H7 (cell line): ENCODE measurements around the gene PLD5. TPM values are rescaled to one million over a fixed set of nuclear protein-coding genes. Genes with fewer than 3 reads are reported as not detected.
"Not testable (repeated sequence)": the region's sequence is repeated elsewhere in the genome, so short reads cannot be mapped to it uniquely, and the experiment has no call there.

Experiments used
- DNase-seq: peaks from one replicate; pipeline ENCODE4 v3.0.0; 2012
- H3K27me3 ChIP-seq: 2 replicates; pipeline ENCODE4 v1.6.0; 2011; ENCODE audit warnings: mild to moderate bottlenecking, low read length; ENCODE audit not compliant: control insufficient read depth, insufficient read depth
- H3K36me3 ChIP-seq: replicated peaks from 2 replicates; pipeline ENCODE4 v1.5.1; 2011; ENCODE audit warnings: low read length; ENCODE audit not compliant: control insufficient read depth, insufficient read depth
- H3K4me3 ChIP-seq: 2 replicates; pipeline ENCODE4 v1.5.1; 2011; ENCODE audit warnings: low read depth, mild to moderate bottlenecking, control low read depth, low read length, moderate library complexity; ENCODE audit not compliant: insufficient read depth
- total RNA-seq: library from RNA; depleted of rRNA; stranded (reverse); fragments of >200 nt; shearing (Covaris generic); gene quantifications from 2 replicates; pipeline ENCODE4 v1.2.3, GENCODE V29; 2014

The PLD5 gene
- total RNA-seq, 1 experiment from 2014 or later = 1.1 TPM

GRCh38 chr1:242425232-242425631, 99.3 kb downstream of the PLD5 start:
- Histone ChIP-seq H3K36me3 (no peaks in the 10 kb centered on the region), H3K4me3 (no peak overlapping the region), H3K27me3 (no peaks in the 10 kb centered on the region)
- DNase-seq = no peak

GRCh38 chr1:242416657-242417056, 107.8 kb downstream of the PLD5 start:
- Histone ChIP-seq H3K36me3 (no peaks in the 10 kb centered on the region), H3K4me3 (no peak overlapping the region), H3K27me3 (no peaks in the 10 kb centered on the region)
- no peak for DNase-seq

GRCh38 chr1:242412921-242413320, 111.6 kb downstream of the PLD5 start:
- H3K36me3 ChIP-seq = no peaks in the 10 kb centered on the region
- no peak overlapping the region for H3K4me3 ChIP-seq
- DNase-seq = no peak
- H3K27me3 ChIP-seq = no peaks in the 10 kb centered on the region

DNA sequence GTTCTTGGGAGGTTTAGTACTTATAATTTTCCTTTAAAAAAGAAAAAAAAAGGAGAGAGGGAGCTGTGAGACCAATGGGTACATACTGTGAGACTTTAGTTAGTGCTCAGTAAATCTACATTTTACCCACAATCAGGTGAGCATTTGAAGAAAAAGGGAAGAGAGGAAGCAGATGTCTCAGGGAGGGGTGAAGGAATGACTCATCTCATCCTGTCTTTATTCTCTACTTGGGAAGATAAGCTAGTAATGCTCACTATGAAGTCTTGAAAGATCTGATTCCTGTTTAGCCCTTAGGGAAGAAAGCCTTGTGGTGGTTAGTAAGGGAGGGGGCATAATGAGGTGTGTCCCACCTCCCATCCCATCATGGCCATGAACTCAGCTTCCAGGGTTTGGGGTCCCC, 112.6 kb downstream of the PLD5 start:
- Histone ChIP-seq H3K4me3 (no peak overlapping the region), H3K27me3 (no peaks in the 10 kb centered on the region), H3K36me3 (no peaks in the 10 kb centered on the region)
- DNase-seq = no peak

DNA sequence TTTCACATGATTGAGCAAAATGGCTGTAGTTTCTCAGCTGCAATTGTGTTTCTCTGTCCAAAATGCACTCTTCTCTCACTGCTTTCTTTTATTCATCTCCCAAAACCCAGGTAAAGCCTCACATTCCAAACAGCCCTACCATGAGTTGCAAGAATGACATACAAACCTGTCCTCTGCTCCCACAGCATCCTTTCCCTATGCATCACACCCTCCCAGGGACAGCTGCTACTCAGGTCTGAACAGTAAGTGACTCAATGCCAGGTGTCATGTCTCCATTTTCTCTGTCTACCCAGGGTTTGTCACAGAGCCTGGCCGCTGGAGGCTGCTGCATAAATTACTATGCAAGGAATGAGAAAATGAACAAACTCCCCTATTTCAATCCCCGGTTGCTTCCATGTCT, 118.5 kb downstream of the PLD5 start:
- Histone ChIP-seq H3K27me3 (no peaks in the 10 kb centered on the region), H3K4me3 (no peak overlapping the region), H3K36me3 (no peaks in the 10 kb centered on the region)
- no peak for DNase-seq

DNA sequence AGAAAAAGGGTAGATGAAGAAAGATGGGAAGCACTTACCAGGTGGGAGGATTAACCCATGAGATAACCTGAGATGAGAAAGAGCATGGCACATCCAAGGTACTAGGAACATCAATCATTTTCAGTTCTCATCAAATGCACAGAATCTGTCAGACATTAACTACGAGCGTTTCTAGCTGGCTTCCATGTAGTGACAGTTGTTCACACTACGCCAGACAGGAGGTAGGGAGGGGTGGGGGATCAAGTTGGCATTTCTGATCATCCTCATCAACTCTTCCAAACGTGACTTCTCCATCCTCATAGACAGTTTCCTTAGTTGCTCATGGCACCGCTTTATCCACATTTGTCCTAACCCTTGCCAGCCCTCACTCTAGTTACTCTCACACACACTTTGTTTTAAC, 120.2 kb downstream of the PLD5 start:
- H3K4me3 ChIP-seq = no peak overlapping the region
- H3K36me3 ChIP-seq = no peaks in the 10 kb centered on the region
- no peak for DNase-seq
- H3K27me3 ChIP-seq = no peaks in the 10 kb centered on the region

DNA sequence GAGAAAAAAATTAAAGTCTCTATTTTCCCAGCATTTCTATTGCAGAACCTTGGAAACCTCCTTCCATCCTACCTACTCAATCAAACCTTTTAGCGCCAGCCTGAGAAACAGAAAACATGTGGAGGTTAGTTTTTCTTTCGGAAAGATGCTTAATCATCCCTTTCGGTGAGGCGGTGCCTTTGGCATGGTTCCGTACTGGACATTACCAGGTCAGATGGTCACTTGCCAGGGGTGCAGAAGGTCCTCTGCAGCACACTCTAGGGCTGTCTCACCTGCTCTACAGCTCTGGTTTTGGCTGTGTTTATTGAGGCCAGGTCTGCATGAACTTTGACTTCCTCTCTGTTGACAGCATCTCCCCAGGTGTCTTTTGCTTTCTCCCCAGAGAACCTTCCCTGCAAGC, 121.5 kb downstream of the PLD5 start:
- DNase-seq = no peak
- Histone ChIP-seq H3K4me3 (no peak overlapping the region), H3K36me3 (no peaks in the 10 kb centered on the region), H3K27me3 (no peaks in the 10 kb centered on the region)

DNA sequence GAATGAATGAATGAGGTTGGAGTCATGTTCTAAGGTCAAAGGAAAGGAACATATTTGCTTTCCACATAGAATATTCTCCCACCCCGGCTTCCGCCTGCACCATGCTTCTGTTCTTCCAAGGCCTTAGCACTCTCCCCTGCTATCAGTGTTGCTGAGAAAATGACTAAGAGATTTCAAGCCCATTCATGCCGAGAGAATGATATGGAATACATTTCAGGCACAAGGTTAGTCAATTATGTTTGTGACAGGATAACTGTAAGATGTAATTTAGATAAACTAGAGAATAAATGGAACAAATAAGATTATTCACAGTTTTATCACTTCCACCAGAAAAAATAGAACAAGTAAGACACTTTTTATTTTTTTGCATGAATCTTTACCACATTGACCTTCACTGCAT, 122.6 kb downstream of the PLD5 start:
- Histone ChIP-seq H3K4me3 (no peak overlapping the region), H3K36me3 (no peaks in the 10 kb centered on the region), H3K27me3 (no peaks in the 10 kb centered on the region)
- DNase-seq = no peak

- DNase-seq = no peak
- no peaks in the 10 kb centered on the region for H3K27me3 ChIP-seq
- H3K4me3 ChIP-seq = no peak overlapping the region
- no peaks in the 10 kb centered on the region for H3K36me3 ChIP-seq
Observed at GRCh38 chr1:242398351-242398750, 126.1 kb downstream of the PLD5 start.

GRCh38 chr1:242391896-242392295, 132.6 kb downstream of the PLD5 start:
- H3K4me3 ChIP-seq = no peak overlapping the region
- no peaks in the 10 kb centered on the region for H3K27me3 ChIP-seq
- no peaks in the 10 kb centered on the region for H3K36me3 ChIP-seq
- DNase-seq = no peak

DNA sequence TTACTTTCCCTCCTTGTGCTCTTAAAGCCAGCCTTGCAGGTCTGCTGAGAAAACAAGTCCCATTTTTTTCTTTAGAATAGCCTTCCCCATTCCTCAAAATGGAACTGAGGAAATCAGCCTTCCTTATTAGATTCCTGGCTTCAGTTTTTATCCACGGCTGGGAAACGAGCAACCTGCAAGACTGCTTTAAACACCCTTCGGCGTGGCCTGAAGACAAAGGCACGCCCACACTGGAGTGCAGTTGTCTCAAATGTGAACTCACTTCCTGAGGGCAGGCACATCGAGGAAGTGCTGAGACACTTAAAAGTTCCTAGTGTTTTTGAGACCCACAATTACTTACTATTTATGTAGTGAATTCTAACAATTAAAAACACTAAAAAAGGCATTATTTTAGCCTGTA, 148.4 kb downstream of the PLD5 start:
- H3K4me3 ChIP-seq, H3K36me3 ChIP-seq, H3K27me3 ChIP-seq, DNase-seq: not testable (repeated sequence)

GRCh38 chr1:242350446-242350845, 174.1 kb downstream of the PLD5 start:
- H3K27me3 ChIP-seq, H3K4me3 ChIP-seq, DNase-seq, H3K36me3 ChIP-seq: not testable (repeated sequence)

DNA sequence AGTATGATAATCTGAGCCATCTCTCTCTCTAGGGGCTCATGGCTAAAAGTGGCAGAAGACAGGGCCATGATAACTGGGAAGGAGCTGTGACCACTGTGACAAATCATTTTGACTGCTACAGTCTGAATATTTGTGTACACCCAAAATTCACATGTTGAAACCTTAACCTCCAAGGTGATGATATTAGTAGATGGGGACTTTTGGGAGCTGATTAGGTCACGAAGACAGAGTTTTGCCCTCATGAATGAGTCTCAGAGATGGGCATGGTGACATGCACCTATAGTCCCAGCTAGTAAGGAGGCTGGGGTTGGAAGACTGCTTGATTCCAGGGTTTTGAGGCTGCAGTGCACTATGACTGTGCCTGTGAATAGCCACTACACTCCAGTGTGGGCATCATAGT, 174.9 kb downstream of the PLD5 start:
- Histone ChIP-seq H3K4me3 (no peak overlapping the region), H3K36me3 (no peaks in the 10 kb centered on the region), H3K27me3 (no peaks in the 10 kb centered on the region)
- DNase-seq = no peak

DNA sequence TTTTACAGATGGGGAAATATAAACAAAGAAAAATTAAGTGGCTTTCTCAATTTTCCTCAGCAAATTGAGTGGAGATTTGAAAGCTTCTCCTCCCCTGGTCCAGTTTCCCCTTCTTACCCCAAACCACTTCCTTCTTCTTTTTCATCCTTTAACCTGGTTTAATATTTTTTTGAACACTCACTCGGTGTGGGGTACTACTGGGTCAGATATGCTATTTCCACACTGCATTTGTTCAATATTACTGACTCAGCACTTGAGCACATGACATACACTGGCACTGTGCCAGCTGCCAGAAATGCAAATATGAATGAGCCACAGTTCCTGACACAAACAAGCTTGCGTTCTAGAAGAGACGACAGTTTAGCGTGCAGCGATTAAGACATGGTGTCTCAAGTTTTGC, 193.6 kb downstream of the PLD5 start:
- not testable (repeated sequence) for H3K4me3 ChIP-seq, H3K36me3 ChIP-seq, DNase-seq, H3K27me3 ChIP-seq

DNA sequence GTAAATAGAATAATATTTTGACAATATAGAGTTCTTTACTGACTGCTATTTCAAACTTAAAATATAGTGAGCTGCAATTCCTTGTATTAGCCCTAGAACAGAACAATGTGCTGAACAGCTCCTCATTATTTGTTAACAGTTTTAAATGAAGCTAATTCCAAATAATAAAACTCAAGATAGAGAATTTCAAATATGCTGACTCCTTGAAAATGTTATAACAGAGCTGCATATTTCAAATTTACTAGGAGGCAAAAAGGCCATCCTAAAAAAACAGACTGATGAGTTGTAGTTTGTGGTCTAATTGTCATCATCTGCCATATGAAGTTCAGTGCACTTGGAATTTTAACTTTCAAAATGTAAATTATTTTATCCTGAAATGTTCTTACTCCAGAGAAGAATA, 197.1 kb downstream of the PLD5 start:
- not testable (repeated sequence) for H3K36me3 ChIP-seq, DNase-seq, H3K4me3 ChIP-seq, H3K27me3 ChIP-seq

GRCh38 chr1:242321981-242322380, 202.5 kb downstream of the PLD5 start:
- not testable (repeated sequence) for H3K27me3 ChIP-seq, H3K4me3 ChIP-seq, DNase-seq, H3K36me3 ChIP-seq
